Fibroblast of lung (primary cell): Measurements from ENCODE around the gene TTC3.

Experiments
- EZH2 ChIP-seq: IDR thresholded peaks from 2 replicates; pipeline ENCODE4 v1.5.1; 2012; ENCODE audit warnings: low read length, control low read depth, mild to moderate bottlenecking; ENCODE audit errors: missing control alignments
- TF ChIP-seq, protein P1 (sequence below), 2 donors: IDR thresholded peaks in 1 of 2; conservative IDR thresholded peaks in 1 of 2; 1 replicate in 1 of 2; 2 replicates in 1 of 2; pipeline ENCODE4 v1.5.1; 2011 to 2012; ENCODE audit warnings: low read length in 2 of 2, control low read depth in 1 of 2, inconsistent platforms in 1 of 2, low read depth in 1 of 2, mild to moderate bottlenecking in 1 of 2

DNA sequence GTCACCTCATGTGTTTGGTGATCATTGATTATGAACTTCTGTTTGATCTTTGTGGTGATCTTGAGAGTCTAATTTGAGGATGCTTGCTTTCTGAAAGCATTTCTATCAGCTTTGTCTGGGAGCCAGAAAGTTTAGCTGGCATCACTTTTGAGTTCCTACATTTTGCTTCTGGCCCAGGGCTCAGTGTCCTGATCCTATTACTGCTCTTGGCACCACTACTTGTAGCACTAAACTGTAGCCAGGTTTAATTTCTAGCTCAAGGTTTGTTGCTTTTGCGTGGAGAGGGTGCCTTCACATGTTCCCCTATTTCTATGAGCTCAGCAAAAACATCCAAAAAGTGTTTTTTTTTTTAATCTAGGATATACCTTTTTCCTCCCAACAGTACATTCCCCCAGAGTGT, 9.3 kb downstream of the TTC3 start:
- TF ChIP-seq, protein P1, sequence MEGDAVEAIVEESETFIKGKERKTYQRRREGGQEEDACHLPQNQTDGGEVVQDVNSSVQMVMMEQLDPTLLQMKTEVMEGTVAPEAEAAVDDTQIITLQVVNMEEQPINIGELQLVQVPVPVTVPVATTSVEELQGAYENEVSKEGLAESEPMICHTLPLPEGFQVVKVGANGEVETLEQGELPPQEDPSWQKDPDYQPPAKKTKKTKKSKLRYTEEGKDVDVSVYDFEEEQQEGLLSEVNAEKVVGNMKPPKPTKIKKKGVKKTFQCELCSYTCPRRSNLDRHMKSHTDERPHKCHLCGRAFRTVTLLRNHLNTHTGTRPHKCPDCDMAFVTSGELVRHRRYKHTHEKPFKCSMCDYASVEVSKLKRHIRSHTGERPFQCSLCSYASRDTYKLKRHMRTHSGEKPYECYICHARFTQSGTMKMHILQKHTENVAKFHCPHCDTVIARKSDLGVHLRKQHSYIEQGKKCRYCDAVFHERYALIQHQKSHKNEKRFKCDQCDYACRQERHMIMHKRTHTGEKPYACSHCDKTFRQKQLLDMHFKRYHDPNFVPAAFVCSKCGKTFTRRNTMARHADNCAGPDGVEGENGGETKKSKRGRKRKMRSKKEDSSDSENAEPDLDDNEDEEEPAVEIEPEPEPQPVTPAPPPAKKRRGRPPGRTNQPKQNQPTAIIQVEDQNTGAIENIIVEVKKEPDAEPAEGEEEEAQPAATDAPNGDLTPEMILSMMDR (conservative IDR thresholded peaks at IDR 0.05 in 1 of 2, IDR thresholded peaks at IDR 0.05 in 1 of 2; ENCODE audit: low read depth in 1 of 2, low read length in 2 of 2): no peak
- no peak for TF ChIP-seq EZH2
